Ovary (tissue), 3 donors: ENCODE data around the gene GNPAT.

Experiments
- CTCF ChIP-seq, 3 donors: fragments of 450-650 bp in 2 of 3; fragments of 200-600 bp in 1 of 3; IDR thresholded peaks; one replicate each; pipeline versions ENCODE4 v1.5.1 to v1.8.0; 2016 to 2022; ENCODE audit warnings: antibody characterized with exemption in 3 of 3, mild to moderate bottlenecking in 1 of 3
- POLR2A ChIP-seq: fragments of 450-650 bp; IDR thresholded peaks from one replicate; pipeline ENCODE4 v1.6.1; 2017; ENCODE audit warnings: antibody characterized with exemption, mild to moderate bottlenecking, moderate library complexity
- donor health status: DM: no; HTN: no; CAD: no.

- TF ChIP-seq CTCF (IDR thresholded peaks at IDR 0.05) (no peak), POLR2A (no peak)
Observed at GRCh38 chr1:231235526-231236207, 5.3 kb upstream of the GNPAT start.
